Vagina (tissue), 2 donors: ENCODE results near the gene NCAPG2. TPM values are rescaled to one million over a fixed set of nuclear protein-coding genes. Genes with fewer than 3 reads are reported as not detected.
"Not testable (repeated sequence)": the region's sequence is repeated elsewhere in the genome, so short reads cannot be mapped to it uniquely, and the experiment has no call there.

Experiments used
- DNase-seq, 2 donors: peaks; one replicate each; pipeline ENCODE4 v3.0.0-alpha.2; 2017; ENCODE audit errors: extremely low spot score in 2 of 2
- H3K27ac ChIP-seq: fragments of 200-600 bp; sonication (generic); one replicate; pipeline ENCODE4 v1.5.1; 2019
- H3K27me3 ChIP-seq: fragments of 200-600 bp; sonication (generic); one replicate; pipeline ENCODE4 v1.5.1; 2019
- H3K36me3 ChIP-seq, 2 donors: fragments of 200-600 bp; sonication (generic); one replicate each; pipeline ENCODE4 v1.5.1; 2017 to 2019
- H3K4me1 ChIP-seq: fragments of 200-600 bp; sonication (generic); one replicate; pipeline ENCODE4 v1.5.1; 2019
- H3K4me3 ChIP-seq, 2 donors: fragments of 200-600 bp; sonication (generic); 1 replicate in 1 of 2; 2 replicates in 1 of 2; pipeline ENCODE4 v1.5.1; 2016 to 2019
- H3K9me3 ChIP-seq: fragments of 200-600 bp; sonication (generic); one replicate; pipeline ENCODE4 v1.5.1; 2019
- CTCF ChIP-seq, 3 experiments: fragments of 450-650 bp in 2 of 3; fragments of 200-600 bp in 1 of 3; sonication (generic) in 1 of 3; IDR thresholded peaks; one replicate each; pipeline ENCODE4 v1.5.1; 2017 to 2019; ENCODE audit warnings: antibody characterized with exemption in 3 of 3, mild to moderate bottlenecking in 2 of 3, moderate library complexity in 2 of 3
- POLR2A ChIP-seq, 2 donors: fragments of 450-650 bp; IDR thresholded peaks; one replicate each; pipeline ENCODE4 v1.6.1; 2017; ENCODE audit warnings: antibody characterized with exemption in 2 of 2, mild to moderate bottlenecking in 2 of 2, moderate library complexity in 2 of 2
- POLR2AphosphoS5 ChIP-seq, 2 donors: sonication (generic); formaldehyde crosslinking; IDR thresholded peaks; one replicate each; pipeline ENCODE4 v1.9.0; 2017; ENCODE audit warnings: antibody characterized with exemption in 2 of 2, mild to moderate bottlenecking in 2 of 2, low read depth in 1 of 2; ENCODE audit not compliant: insufficient read depth in 1 of 2
- intact Hi-C: fragments of 100-400 bp; cut with DNase I; formaldehyde crosslinking; loops from one replicate; pipeline ENCODE4 v1.15.1; 2023
- total RNA-seq: library from RNA; depleted of rRNA; stranded (reverse); fragments of >200 nt; gene quantifications from one replicate; pipeline ENCODE4 v1.2.3, GENCODE V29; 2016

Gene NCAPG2
- total RNA-seq, 1 donor from 2014 or later: 9.6 TPM

GRCh38 chr7:158702196-158702595, 2.4 kb downstream of the NCAPG2 start:
- H3K4me3 ChIP-seq: no peak overlapping the region
- H3K27me3 ChIP-seq: no peaks in the 10 kb centered on the region
- no peak for DNase-seq
- H3K36me3 ChIP-seq: no peaks in the 10 kb centered on the region
- H3K27ac ChIP-seq: no peak overlapping the region
- TF ChIP-seq POLR2AphosphoS5 (IDR thresholded peaks at IDR 0.05; ENCODE audit: insufficient read depth in 1 of 2, low read depth in 1 of 2): no peak
- TF ChIP-seq POLR2A (IDR thresholded peaks at IDR 0.05): no peak
- no peak for TF ChIP-seq CTCF (IDR thresholded peaks at IDR 0.05)
- H3K9me3 ChIP-seq: no peaks in the 10 kb centered on the region
- intact Hi-C loops: loop anchor here (10.0 kb wide), 1 partner anchor 163 kb away; no protein-coding TSS in a partner anchor
- peaks cover 14% of the 10 kb centered on the region for H3K4me1 ChIP-seq

GRCh38 chr7:158700008-158700407, 4.6 kb downstream of the NCAPG2 start:
- intact Hi-C loops: loop anchor here (10.0 kb wide), 1 partner anchor 165 kb away; no protein-coding TSS in a partner anchor
- Histone ChIP-seq H3K4me3 (no peak overlapping the region), H3K27ac (no peak overlapping the region), H3K27me3 (no peaks in the 10 kb centered on the region), H3K4me1 (peaks cover 20% of the 10 kb centered on the region), H3K9me3 (no peaks in the 10 kb centered on the region), H3K36me3 (no peaks in the 10 kb centered on the region)
- DNase-seq: no peak
- no peak for TF ChIP-seq POLR2A (IDR thresholded peaks at IDR 0.05)
- TF ChIP-seq POLR2AphosphoS5 (IDR thresholded peaks at IDR 0.05; ENCODE audit: insufficient read depth in 1 of 2, low read depth in 1 of 2): no peak
- no peak for TF ChIP-seq CTCF (IDR thresholded peaks at IDR 0.05)

GRCh38 chr7:158699341-158699740, 5.3 kb downstream of the NCAPG2 start:
- intact Hi-C loops: loop anchor here (5.0 kb wide), 1 partner anchor 278 kb away; no protein-coding TSS in a partner anchor
- H3K36me3 ChIP-seq: no peaks in the 10 kb centered on the region
- no peak overlapping the region for H3K27ac ChIP-seq
- no peaks in the 10 kb centered on the region for H3K27me3 ChIP-seq
- TF ChIP-seq POLR2AphosphoS5 (IDR thresholded peaks at IDR 0.05; ENCODE audit: insufficient read depth in 1 of 2, low read depth in 1 of 2) (no peak), CTCF (IDR thresholded peaks at IDR 0.05) (no peak), POLR2A (IDR thresholded peaks at IDR 0.05) (no peak)
- H3K4me3 ChIP-seq: no peak overlapping the region
- H3K4me1 ChIP-seq: peaks cover 18% of the 10 kb centered on the region
- no peak for DNase-seq
- no peaks in the 10 kb centered on the region for H3K9me3 ChIP-seq

- no peaks in the 10 kb centered on the region for H3K27me3 ChIP-seq
- no peak overlapping the region for H3K4me3 ChIP-seq
- no peak for DNase-seq
- no peak overlapping the region for H3K27ac ChIP-seq
- no peaks in the 10 kb centered on the region for H3K36me3 ChIP-seq
- TF ChIP-seq POLR2AphosphoS5 (IDR thresholded peaks at IDR 0.05; ENCODE audit: insufficient read depth in 1 of 2, low read depth in 1 of 2) (no peak), CTCF (IDR thresholded peaks at IDR 0.05) (no peak), POLR2A (IDR thresholded peaks at IDR 0.05) (no peak)
- peaks cover 12% of the 10 kb centered on the region for H3K4me1 ChIP-seq
- H3K9me3 ChIP-seq: no peaks in the 10 kb centered on the region
- intact Hi-C loops: loop anchor here (5.0 kb wide), 1 partner anchor 279 kb away; no protein-coding TSS in a partner anchor
Measured at GRCh38 chr7:158698657-158699195, 5.9 kb downstream of the NCAPG2 start.

GRCh38 chr7:158697597-158697996, 7.0 kb downstream of the NCAPG2 start:
- H3K27me3 ChIP-seq, H3K4me1 ChIP-seq, DNase-seq, H3K4me3 ChIP-seq, H3K27ac ChIP-seq, H3K36me3 ChIP-seq, H3K9me3 ChIP-seq: not testable (repeated sequence)
- intact Hi-C loops: loop anchor here (5.0 kb wide), 1 partner anchor 280 kb away; no protein-coding TSS in a partner anchor
